Karpas-422 (cell line): Measurements from ENCODE around the gene IL6R. TPM values are rescaled to one million over a fixed set of nuclear protein-coding genes. Genes with fewer than 3 reads are reported as not detected.

ENCODE experiments used
- DNase-seq: peaks from one replicate; pipeline ENCODE4 v3.0.0-alpha.2; 2015
- H2AFZ ChIP-seq: fragments of 200-600 bp; sonication (generic); 2 replicates; pipeline ENCODE4 v1.6.1; 2014; ENCODE audit warnings: antibody characterized with exemption, low read length, mixed read lengths
- H3K27ac ChIP-seq: fragments of 200-600 bp; sonication (generic); 2 replicates; pipeline ENCODE4 v1.5.1; 2014; ENCODE audit warnings: mild to moderate bottlenecking, low read length, moderate library complexity
- H3K27me3 ChIP-seq: fragments of 200-600 bp; sonication (generic); 2 replicates; pipeline ENCODE4 v1.6.1; 2014; ENCODE audit warnings: low read length, mixed read lengths
- H3K36me3 ChIP-seq: fragments of 200-600 bp; sonication (generic); 2 replicates; pipeline ENCODE4 v1.6.1; 2014; ENCODE audit warnings: low read length, mixed read lengths; ENCODE audit not compliant: insufficient read depth
- H3K4me1 ChIP-seq: fragments of 200-600 bp; sonication (generic); 2 replicates; pipeline ENCODE4 v1.6.1; 2014; ENCODE audit warnings: mild to moderate bottlenecking, low read length, mixed read lengths
- H3K4me2 ChIP-seq: fragments of 200-600 bp; sonication (generic); 2 replicates; pipeline ENCODE4 v1.6.1; 2014; ENCODE audit warnings: low read length, low read depth, mild to moderate bottlenecking; ENCODE audit not compliant: poor library complexity, severe bottlenecking
- H3K4me3 ChIP-seq: fragments of 200-600 bp; sonication (generic); 2 replicates; pipeline ENCODE4 v1.5.1; 2014; ENCODE audit warnings: mild to moderate bottlenecking, antibody characterized with exemption, low read length, mixed read lengths
- H3K79me2 ChIP-seq: fragments of 200-600 bp; sonication (generic); 2 replicates; pipeline ENCODE4 v1.6.1; 2014; ENCODE audit warnings: mild to moderate bottlenecking, low read length, mixed read lengths
- H3K9ac ChIP-seq: fragments of 200-600 bp; sonication (generic); 2 replicates; pipeline ENCODE4 v1.6.0; 2014; ENCODE audit warnings: low read length
- H3K9me2 ChIP-seq: fragments of 200-600 bp; sonication (generic), shearing (Covaris generic); replicated peaks from 2 replicates; pipeline ENCODE4 v1.6.0; 2014; ENCODE audit warnings: mild to moderate bottlenecking, low read length, moderate library complexity; ENCODE audit not compliant: insufficient read depth
- H3K9me3 ChIP-seq: fragments of 300-700, 200-600 bp; sonication (generic); 2 replicates; pipeline ENCODE4 v1.6.1; 2014; ENCODE audit warnings: low read length, mixed read lengths
- H4K20me1 ChIP-seq: fragments of 200-600 bp; sonication (generic); 2 replicates; pipeline ENCODE4 v1.6.1; 2014; ENCODE audit warnings: mild to moderate bottlenecking, antibody characterized with exemption, low read length, low read depth; ENCODE audit not compliant: insufficient read depth
- total RNA-seq: library from RNA; depleted of rRNA; stranded (reverse); fragments of >200 nt; shearing (Covaris generic); gene quantifications from 2 replicates; pipeline ENCODE4 v1.2.3, GENCODE V29; 2014; ENCODE audit warnings: low replicate concordance; rRNA removed

IL6R gene
- total RNA-seq, 1 experiment from 2014 or later: not detected

GRCh38 chr1:154502066-154502743, 97.1 kb downstream of the IL6R start, which contains the start of the genes SHE and TDRD10:
Gene SHE, minus strand, starts transcription at chr1:154502412. Its CDS starts 386 bp downstream, at chr1:154502026.
Gene TDRD10, plus strand, starts transcription at chr1:154502219. Its CDS starts 4,685 bp downstream, at chr1:154506904.
- H3K27me3 ChIP-seq: no peaks in the 10 kb centered on the region
- H2AFZ ChIP-seq: no peak within 1 kb of the TSS

GRCh38 chr1:154502744-154503115, 97.6 kb downstream of the IL6R start:
- Histone ChIP-seq H3K4me3 (no peak overlapping the region), H3K4me1 (no peaks in the 10 kb centered on the region), H4K20me1 (no peaks in the 10 kb centered on the region), H3K79me2 (no peaks in the 10 kb centered on the region), H2AFZ (no peak overlapping the region), H3K9ac (no peak overlapping the region), H3K4me2 (no peak overlapping the region), H3K9me3 (no peaks in the 10 kb centered on the region), H3K27ac (no peak overlapping the region), H3K27me3 (no peaks in the 10 kb centered on the region), H3K36me3 (no peaks in the 10 kb centered on the region), H3K9me2 (no peaks in the 10 kb centered on the region)
- DNase-seq: no peak

More at GRCh38 chr1:154502066-154502743, 97.1 kb downstream of the IL6R start, which contains the start of the genes SHE and TDRD10:
- Histone ChIP-seq H3K27ac (no peak within 1 kb of the TSS), H3K4me1 (peaks cover under 1% of the 10 kb centered on the region), H3K9ac (no peak within 1 kb of the TSS), H3K9me3 (no peaks in the 10 kb centered on the region), H3K4me2 (no peak within 1 kb of the TSS), H3K79me2 (no peaks in the 10 kb centered on the region), H4K20me1 (no peaks in the 10 kb centered on the region), H3K36me3 (no peaks in the 10 kb centered on the region), H3K9me2 (no peaks in the 10 kb centered on the region), H3K4me3 (no peak within 1 kb of the TSS)
- no peak for DNase-seq

GRCh38 chr1:154503898-154504297, 98.8 kb downstream of the IL6R start:
- Histone ChIP-seq H3K9me2 (no peaks in the 10 kb centered on the region), H3K27ac (no peak overlapping the region), H3K4me3 (no peak overlapping the region), H3K4me2 (no peak overlapping the region), H3K79me2 (no peaks in the 10 kb centered on the region), H3K4me1 (peaks cover 4% of the 10 kb centered on the region; the same call in 1 of the 2 replicates), H3K9ac (no peak overlapping the region), H3K27me3 (no peaks in the 10 kb centered on the region), H4K20me1 (no peaks in the 10 kb centered on the region), H2AFZ (no peak overlapping the region), H3K36me3 (no peaks in the 10 kb centered on the region), H3K9me3 (no peaks in the 10 kb centered on the region)
- no peak for DNase-seq

GRCh38 chr1:154512760-154513159, 107.6 kb downstream of the IL6R start:
- H3K79me2 ChIP-seq: no peaks in the 10 kb centered on the region
- no peak overlapping the region for H3K4me2 ChIP-seq
- H3K9me3 ChIP-seq: no peaks in the 10 kb centered on the region
- H3K9me2 ChIP-seq: no peaks in the 10 kb centered on the region
- no peak overlapping the region for H3K9ac ChIP-seq
- H3K27ac ChIP-seq: no peak overlapping the region
- no peak overlapping the region for H3K4me3 ChIP-seq
- H3K27me3 ChIP-seq: no peaks in the 10 kb centered on the region
- no peaks in the 10 kb centered on the region for H4K20me1 ChIP-seq
- no peak for DNase-seq
- no peak overlapping the region for H2AFZ ChIP-seq
- H3K36me3 ChIP-seq: no peaks in the 10 kb centered on the region
- H3K4me1 ChIP-seq: peaks cover 8% of the 10 kb centered on the region; the same call in 1 of the 2 replicates

- Histone ChIP-seq H3K36me3 (no peaks in the 10 kb centered on the region), H3K27me3 (no peaks in the 10 kb centered on the region), H3K4me1 (peaks cover 1% of the 10 kb centered on the region; the same call in 1 of the 2 replicates), H3K9me2 (no peaks in the 10 kb centered on the region), H3K4me2 (no peak overlapping the region), H3K79me2 (no peaks in the 10 kb centered on the region), H3K4me3 (no peak overlapping the region), H3K27ac (no peak overlapping the region), H2AFZ (no peak overlapping the region), H4K20me1 (no peaks in the 10 kb centered on the region), H3K9me3 (no peaks in the 10 kb centered on the region), H3K9ac (no peak overlapping the region)
- no peak for DNase-seq
These were observed 109.0 kb downstream of the IL6R start for GRCh38 chr1:154514066-154514553.

- no peaks in the 10 kb centered on the region for H3K79me2 ChIP-seq
- no peak overlapping the region for H2AFZ ChIP-seq
- no peak overlapping the region for H3K9ac ChIP-seq
These were observed 112.5 kb downstream of the IL6R start for GRCh38 chr1:154517661-154518060.

More at GRCh38 chr1:154517661-154518060, 112.5 kb downstream of the IL6R start:
- no peaks in the 10 kb centered on the region for H3K36me3 ChIP-seq
- no peak for DNase-seq
- H4K20me1 ChIP-seq: no peaks in the 10 kb centered on the region
- H3K9me3 ChIP-seq: no peaks in the 10 kb centered on the region
- H3K27me3 ChIP-seq: no peaks in the 10 kb centered on the region
- H3K4me1 ChIP-seq: no peaks in the 10 kb centered on the region
- no peak overlapping the region for H3K4me2 ChIP-seq
- no peak overlapping the region for H3K4me3 ChIP-seq
- no peaks in the 10 kb centered on the region for H3K9me2 ChIP-seq
- H3K27ac ChIP-seq: no peak overlapping the region

Other genes starting within 250 kb of the IL6R start
- 257 and 258 TPM in 2 replicates for gene TPM3, start 213.2 kb upstream of the IL6R start, total RNA-seq
- gene CFAP141, start 199.0 kb upstream of the IL6R start, total RNA-seq: not detected in 2 replicates
- gene UBAP2L, start 184.4 kb upstream of the IL6R start, total RNA-seq: 58.6 and 119 TPM in 2 replicates
- gene HAX1, start 132.7 kb upstream of the IL6R start, total RNA-seq: 184 and 229 TPM in 2 replicates
- gene AQP10, start 84.2 kb upstream of the IL6R start, total RNA-seq: not detected in 2 replicates
- 10.6 and 19.6 TPM in 2 replicates for gene ATP8B2, start 79.8 kb upstream of the IL6R start, total RNA-seq
- not detected in 2 replicates for gene TDRD10, start 96.9 kb downstream of the IL6R start, total RNA-seq
- not detected in 2 replicates for gene SHE, start 97.1 kb downstream of the IL6R start, total RNA-seq
- 41.2 and 42.1 TPM in 2 replicates for gene UBE2Q1, start 153.3 kb downstream of the IL6R start, total RNA-seq
- gene CHRNB2, start 162.4 kb downstream of the IL6R start, total RNA-seq: 0.29 and 0.48 TPM in 2 replicates
- 140 and 144 TPM in 2 replicates for gene ADAR, start 202.8 kb downstream of the IL6R start, total RNA-seq